Loucy (cell line): ENCODE data around the gene STH.

ENCODE experiments used
- H2AFZ ChIP-seq: fragments of 200-600 bp; sonication (generic); 2 replicates; pipeline ENCODE4 v1.6.0; 2016; ENCODE audit warnings: antibody characterized with exemption, mild to moderate bottlenecking, low read length, moderate library complexity
- H3F3A ChIP-seq: fragments of 200-600 bp; 2 replicates; pipeline ENCODE4 v1.6.0; 2016; ENCODE audit warnings: antibody characterized with exemption, low read depth, mild to moderate bottlenecking
- H3K27me3 ChIP-seq: fragments of 200-600 bp; sonication (generic); 2 replicates; pipeline ENCODE4 v1.6.1; 2014; ENCODE audit warnings: low read length, mild to moderate bottlenecking; ENCODE audit not compliant: insufficient read depth, poor library complexity, severe bottlenecking
- H3K36me3 ChIP-seq: fragments of 200-600 bp; sonication (generic); 2 replicates; pipeline ENCODE4 v1.6.1; 2016; ENCODE audit warnings: low read length; ENCODE audit not compliant: insufficient read depth
- H3K4me1 ChIP-seq: fragments of 200-600 bp; sonication (generic); 2 replicates; pipeline ENCODE4 v1.5.1; 2014; ENCODE audit warnings: low read length, mild to moderate bottlenecking; ENCODE audit not compliant: insufficient read depth, poor library complexity, severe bottlenecking
- H3K4me2 ChIP-seq: fragments of 200-600 bp; sonication (generic); 2 replicates; pipeline ENCODE4 v1.6.0; 2014; ENCODE audit warnings: antibody characterized with exemption, low read length, low read depth, mild to moderate bottlenecking; ENCODE audit not compliant: poor library complexity, severe bottlenecking
- H3K4me3 ChIP-seq: fragments of 200-600 bp; sonication (generic); 2 replicates; pipeline ENCODE4 v1.5.1; 2014; ENCODE audit warnings: low read length, mild to moderate bottlenecking, mixed read lengths; ENCODE audit not compliant: poor library complexity, severe bottlenecking
- H3K79me2 ChIP-seq: fragments of 200-600 bp; sonication (generic); 2 replicates; pipeline ENCODE4 v1.6.1; 2014; ENCODE audit warnings: low read length; ENCODE audit not compliant: insufficient read depth
- H3K9ac ChIP-seq: fragments of 200-600 bp; sonication (generic); 2 replicates; pipeline ENCODE4 v1.6.0; 2014; ENCODE audit warnings: mild to moderate bottlenecking, low read depth, low read length, moderate library complexity; ENCODE audit not compliant: poor library complexity, severe bottlenecking
- H3K9me2 ChIP-seq: fragments of 200-600 bp; sonication (generic); replicated peaks from 2 replicates; pipeline ENCODE4 v1.6.1; 2016; ENCODE audit warnings: low read depth, low read length, mixed read lengths
- H3K9me3 ChIP-seq: fragments of 200-600 bp; sonication (generic); 2 replicates; pipeline ENCODE4 v1.6.1; 2014; ENCODE audit warnings: mild to moderate bottlenecking, antibody characterized with exemption, low read length, low read depth; ENCODE audit not compliant: insufficient read depth
- H4K20me1 ChIP-seq: fragments of 200-600 bp; sonication (generic); 2 replicates; pipeline ENCODE4 v1.6.0; 2014; ENCODE audit warnings: antibody characterized with exemption, low read length, mild to moderate bottlenecking; ENCODE audit not compliant: insufficient read depth, poor library complexity, severe bottlenecking
- EZH2phosphoT487 ChIP-seq: fragments of 200-600 bp; IDR thresholded peaks from 2 replicates; pipeline ENCODE4 v1.6.1; 2018; ENCODE audit warnings: antibody characterized with exemption, mild to moderate bottlenecking, moderate library complexity, borderline replicate concordance
- TF ChIP-seq, protein P1 (sequence below): fragments of 200-600 bp; sonication (generic); conservative IDR thresholded peaks from 2 replicates; pipeline ENCODE4 v1.5.1; 2014; ENCODE audit warnings: mild to moderate bottlenecking, antibody characterized with exemption, low read length

The STH gene

DNA sequence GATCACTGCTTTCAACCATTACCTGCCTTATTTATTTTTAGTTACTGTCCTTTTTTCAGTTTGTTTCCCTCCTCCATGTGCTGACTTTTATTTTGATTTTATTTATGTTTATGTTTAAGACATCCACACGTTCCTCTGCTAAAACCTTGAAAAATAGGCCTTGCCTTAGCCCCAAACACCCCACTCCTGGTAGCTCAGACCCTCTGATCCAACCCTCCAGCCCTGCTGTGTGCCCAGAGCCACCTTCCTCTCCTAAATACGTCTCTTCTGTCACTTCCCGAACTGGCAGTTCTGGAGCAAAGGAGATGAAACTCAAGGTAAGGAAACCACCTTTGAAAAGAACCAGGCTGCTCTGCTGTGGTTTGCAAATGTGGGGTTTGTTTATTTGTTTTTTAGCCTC lies 9.3 kb upstream of the STH start:
- Histone ChIP-seq H3K9ac (no peak overlapping the region), H3K4me3 (no peak overlapping the region), H3K36me3 (no peaks in the 10 kb centered on the region), H3K79me2 (no peaks in the 10 kb centered on the region), H3K4me1 (no peaks in the 10 kb centered on the region), H3K9me3 (no peaks in the 10 kb centered on the region), H2AFZ (no peak overlapping the region), H3K27me3 (no peaks in the 10 kb centered on the region), H3K4me2 (no peak overlapping the region), H3K9me2 (no peaks in the 10 kb centered on the region), H3F3A (no peaks in the 10 kb centered on the region), H4K20me1 (no peaks in the 10 kb centered on the region)
- no peak for TF ChIP-seq EZH2phosphoT487
- TF ChIP-seq, protein P1, sequence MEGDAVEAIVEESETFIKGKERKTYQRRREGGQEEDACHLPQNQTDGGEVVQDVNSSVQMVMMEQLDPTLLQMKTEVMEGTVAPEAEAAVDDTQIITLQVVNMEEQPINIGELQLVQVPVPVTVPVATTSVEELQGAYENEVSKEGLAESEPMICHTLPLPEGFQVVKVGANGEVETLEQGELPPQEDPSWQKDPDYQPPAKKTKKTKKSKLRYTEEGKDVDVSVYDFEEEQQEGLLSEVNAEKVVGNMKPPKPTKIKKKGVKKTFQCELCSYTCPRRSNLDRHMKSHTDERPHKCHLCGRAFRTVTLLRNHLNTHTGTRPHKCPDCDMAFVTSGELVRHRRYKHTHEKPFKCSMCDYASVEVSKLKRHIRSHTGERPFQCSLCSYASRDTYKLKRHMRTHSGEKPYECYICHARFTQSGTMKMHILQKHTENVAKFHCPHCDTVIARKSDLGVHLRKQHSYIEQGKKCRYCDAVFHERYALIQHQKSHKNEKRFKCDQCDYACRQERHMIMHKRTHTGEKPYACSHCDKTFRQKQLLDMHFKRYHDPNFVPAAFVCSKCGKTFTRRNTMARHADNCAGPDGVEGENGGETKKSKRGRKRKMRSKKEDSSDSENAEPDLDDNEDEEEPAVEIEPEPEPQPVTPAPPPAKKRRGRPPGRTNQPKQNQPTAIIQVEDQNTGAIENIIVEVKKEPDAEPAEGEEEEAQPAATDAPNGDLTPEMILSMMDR, result no peak

DNA sequence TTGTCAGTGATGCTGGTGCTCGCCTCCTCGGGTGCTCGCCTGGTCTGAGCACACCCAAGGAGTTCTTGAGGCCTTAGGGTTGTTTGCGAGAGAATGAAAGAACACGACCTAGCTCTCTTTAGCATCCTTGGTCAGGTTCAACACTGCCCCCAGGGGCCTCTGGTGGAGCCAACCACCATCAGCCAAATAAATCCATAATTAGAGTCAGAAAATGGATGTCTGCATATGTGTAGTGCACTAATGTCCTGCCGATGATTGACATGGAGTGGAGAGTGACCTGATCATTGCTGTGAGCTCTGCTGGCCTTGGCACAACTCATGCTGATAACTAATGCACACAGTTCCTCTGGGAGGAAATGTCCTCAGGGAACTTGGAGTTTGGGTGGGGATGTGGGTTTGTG lies 8.2 kb upstream of the STH start:
- Histone ChIP-seq H3F3A (no peaks in the 10 kb centered on the region), H3K4me3 (no peak overlapping the region), H3K79me2 (no peaks in the 10 kb centered on the region), H3K9ac (no peak overlapping the region), H3K4me2 (no peak overlapping the region), H3K9me3 (no peaks in the 10 kb centered on the region), H3K27me3 (no peaks in the 10 kb centered on the region), H3K9me2 (no peaks in the 10 kb centered on the region), H4K20me1 (no peaks in the 10 kb centered on the region), H3K4me1 (no peaks in the 10 kb centered on the region), H3K36me3 (no peaks in the 10 kb centered on the region), H2AFZ (no peak overlapping the region)
- TF ChIP-seq EZH2phosphoT487, result no peak
- TF ChIP-seq, protein P1, result peak; percentile 48

DNA sequence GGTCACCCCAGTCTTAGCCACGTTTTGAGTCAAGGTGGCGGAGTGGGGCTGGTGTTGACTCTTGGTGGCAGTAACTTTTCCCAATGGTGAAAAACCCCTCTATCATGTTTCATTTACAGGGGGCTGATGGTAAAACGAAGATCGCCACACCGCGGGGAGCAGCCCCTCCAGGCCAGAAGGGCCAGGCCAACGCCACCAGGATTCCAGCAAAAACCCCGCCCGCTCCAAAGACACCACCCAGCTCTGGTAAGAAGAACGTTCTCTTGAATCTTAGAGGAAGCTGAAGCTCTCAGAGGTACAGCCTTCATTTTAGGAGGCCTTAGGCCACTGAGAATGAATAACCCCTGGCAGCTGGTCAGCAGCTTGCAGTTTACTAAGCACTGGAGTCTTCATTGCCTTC lies 7.7 kb upstream of the STH start:
- Histone ChIP-seq H3K9me3 (no peaks in the 10 kb centered on the region), H3K4me3 (no peak overlapping the region), H4K20me1 (no peaks in the 10 kb centered on the region), H3K79me2 (no peaks in the 10 kb centered on the region), H3K36me3 (no peaks in the 10 kb centered on the region), H3K27me3 (no peaks in the 10 kb centered on the region), H3K4me2 (no peak overlapping the region), H3K4me1 (no peaks in the 10 kb centered on the region), H2AFZ (no peak overlapping the region), H3F3A (no peaks in the 10 kb centered on the region), H3K9ac (no peak overlapping the region), H3K9me2 (no peaks in the 10 kb centered on the region)
- TF ChIP-seq, protein P1, result no peak
- TF ChIP-seq EZH2phosphoT487, result no peak
